Activated CD8-positive, alpha-beta memory T cell treated with anti-CD3 and anti-CD28 coated beads for 1 hour (primary cell): ENCODE data around the gene CCDC80.

Experiments used
- DNase-seq, 2 donors: peaks; one replicate each; pipeline ENCODE4 v3.0.0-alpha.2; 2020; ENCODE audit warnings: low read depth in 1 of 2; ENCODE audit errors: extremely low read depth in 1 of 2

Gene CCDC80

GRCh38 chr3:112633757-112634156, 7.2 kb downstream of the CCDC80 start:
- no peak for DNase-seq

GRCh38 chr3:112633191-112633590, 7.8 kb downstream of the CCDC80 start:
- DNase-seq = no peak

GRCh38 chr3:112632596-112632995, 8.3 kb downstream of the CCDC80 start:
- no peak for DNase-seq

- no peak for DNase-seq
These were observed 9.7 kb downstream of the CCDC80 start for GRCh38 chr3:112631257-112631656.

- no peak for DNase-seq
These were observed 11.5 kb downstream of the CCDC80 start for GRCh38 chr3:112629425-112629824.

GRCh38 chr3:112627919-112628466, 12.9 kb downstream of the CCDC80 start:
- DNase-seq = no peak

- DNase-seq = no peak
These were observed 13.5 kb downstream of the CCDC80 start for GRCh38 chr3:112627419-112627818.

GRCh38 chr3:112623717-112624116, 17.2 kb downstream of the CCDC80 start:
- DNase-seq = no peak

GRCh38 chr3:112623213-112623612, 17.7 kb downstream of the CCDC80 start:
- DNase-seq = no peak

GRCh38 chr3:112619295-112619694, 21.6 kb downstream of the CCDC80 start:
- no peak for DNase-seq

GRCh38 chr3:112617285-112617684, 23.7 kb downstream of the CCDC80 start:
- no peak for DNase-seq

- no peak for DNase-seq
These were observed 24.8 kb downstream of the CCDC80 start for GRCh38 chr3:112615989-112616731.

- DNase-seq = no peak
These were observed 29.0 kb downstream of the CCDC80 start for GRCh38 chr3:112611752-112612515.

GRCh38 chr3:112610121-112610520, 30.8 kb downstream of the CCDC80 start:
- DNase-seq = no peak

GRCh38 chr3:112607863-112608262, 33.1 kb downstream of the CCDC80 start:
- DNase-seq = no peak

- no peak for DNase-seq
These were observed 34.8 kb downstream of the CCDC80 start for GRCh38 chr3:112606098-112606497.

- no peak for DNase-seq
These were observed 35.7 kb downstream of the CCDC80 start for GRCh38 chr3:112605285-112605684.

GRCh38 chr3:112604536-112604935, 36.4 kb downstream of the CCDC80 start:
- DNase-seq = no peak

- DNase-seq = no peak
These were observed 38.6 kb downstream of the CCDC80 start for GRCh38 chr3:112602217-112602838.

GRCh38 chr3:112598731-112599130, 42.2 kb downstream of the CCDC80 start:
- DNase-seq = no peak

GRCh38 chr3:112597945-112598344, 43.0 kb downstream of the CCDC80 start:
- no peak for DNase-seq

GRCh38 chr3:112594856-112595255, 46.1 kb downstream of the CCDC80 start:
- DNase-seq = no peak
